HUES48 (cell line): ENCODE data around the gene NPY4R2.
"Not testable (repeated sequence)": the region's sequence is repeated elsewhere in the genome, so short reads cannot be mapped to it uniquely, and the experiment has no call there.

Source experiments
- H3K27ac ChIP-seq: one replicate; pipeline ENCODE4 v1.7.0; 2013; ENCODE audit warnings: low read depth, low read length, inconsistent platforms
- H3K27me3 ChIP-seq: 2 replicates; pipeline ENCODE4 v1.6.1; 2013; ENCODE audit warnings: mild to moderate bottlenecking, low read length; ENCODE audit not compliant: control insufficient read depth, insufficient read depth
- H3K36me3 ChIP-seq: 2 replicates; pipeline ENCODE4 v1.6.1; 2013; ENCODE audit warnings: low read length; ENCODE audit not compliant: control insufficient read depth, insufficient read depth
- H3K4me1 ChIP-seq: 2 replicates; pipeline ENCODE4 v1.6.1; 2013; ENCODE audit warnings: mild to moderate bottlenecking, low read length; ENCODE audit not compliant: control insufficient read depth, insufficient read depth
- H3K4me3 ChIP-seq: 2 replicates; pipeline ENCODE4 v1.5.1; 2013; ENCODE audit warnings: mild to moderate bottlenecking, low read depth, low read length
- H3K9ac ChIP-seq: 2 replicates; pipeline ENCODE4 v1.6.1; 2013; ENCODE audit warnings: mild to moderate bottlenecking, low read depth, low read length, moderate library complexity
- H3K9me3 ChIP-seq: 2 replicates; pipeline ENCODE4 v1.6.1; 2013; ENCODE audit warnings: low read length; ENCODE audit not compliant: control insufficient read depth, insufficient read depth

NPY4R2 gene

GRCh38 chr10:47964280-47965063, 46.0 kb downstream of the NPY4R2 start:
- not testable (repeated sequence) for H3K27ac ChIP-seq, H3K27me3 ChIP-seq, H3K9ac ChIP-seq, H3K4me1 ChIP-seq, H3K9me3 ChIP-seq, H3K36me3 ChIP-seq, H3K4me3 ChIP-seq

- not testable (repeated sequence) for H3K9me3 ChIP-seq, H3K4me3 ChIP-seq, H3K36me3 ChIP-seq, H3K4me1 ChIP-seq, H3K27me3 ChIP-seq, H3K9ac ChIP-seq, H3K27ac ChIP-seq
These were observed 50.5 kb downstream of the NPY4R2 start for GRCh38 chr10:47968988-47969387.

- not testable (repeated sequence) for H3K9me3 ChIP-seq, H3K27ac ChIP-seq, H3K4me3 ChIP-seq, H3K36me3 ChIP-seq, H3K27me3 ChIP-seq, H3K9ac ChIP-seq, H3K4me1 ChIP-seq
These were observed 51.6 kb downstream of the NPY4R2 start for GRCh38 chr10:47970047-47970446.

GRCh38 chr10:47971598-47971997, 53.1 kb downstream of the NPY4R2 start:
- H3K4me1 ChIP-seq, H3K4me3 ChIP-seq, H3K9me3 ChIP-seq, H3K27ac ChIP-seq, H3K9ac ChIP-seq, H3K27me3 ChIP-seq, H3K36me3 ChIP-seq: not testable (repeated sequence)

GRCh38 chr10:47972077-47972476, 53.6 kb downstream of the NPY4R2 start:
- not testable (repeated sequence) for H3K9ac ChIP-seq, H3K9me3 ChIP-seq, H3K27ac ChIP-seq, H3K4me3 ChIP-seq, H3K4me1 ChIP-seq, H3K27me3 ChIP-seq, H3K36me3 ChIP-seq
